Measurements from ENCODE around the gene DUSP16. TPM values are rescaled to one million over a fixed set of nuclear protein-coding genes. Genes with fewer than 3 reads are reported as not detected.

Gene DUSP16
- total RNA-seq, 4 donors from 2014 or later: 20.5 to 46.0 (median 35.5) TPM

GRCh38 chr12:12449533-12450025, 113.1 kb downstream of the DUSP16 start:
- Histone ChIP-seq H3K4me3 (no peak overlapping the region), H3K4me1 (no peaks in the 10 kb centered on the region), H3K36me3 (no peaks in the 10 kb centered on the region), H3K9me3 (no peaks in the 10 kb centered on the region), H3K27ac (no peak overlapping the region), H3K27me3 (no peaks in the 10 kb centered on the region)
- no peak for DNase-seq
- TF ChIP-seq CTCF (IDR thresholded peaks at IDR 0.05) (no peak), POLR2A (IDR thresholded peaks at IDR 0.05) (no peak)
- intact Hi-C loops (cut with DNase I; ENCODE audit: low total_unique reads): no loop called here

DNA sequence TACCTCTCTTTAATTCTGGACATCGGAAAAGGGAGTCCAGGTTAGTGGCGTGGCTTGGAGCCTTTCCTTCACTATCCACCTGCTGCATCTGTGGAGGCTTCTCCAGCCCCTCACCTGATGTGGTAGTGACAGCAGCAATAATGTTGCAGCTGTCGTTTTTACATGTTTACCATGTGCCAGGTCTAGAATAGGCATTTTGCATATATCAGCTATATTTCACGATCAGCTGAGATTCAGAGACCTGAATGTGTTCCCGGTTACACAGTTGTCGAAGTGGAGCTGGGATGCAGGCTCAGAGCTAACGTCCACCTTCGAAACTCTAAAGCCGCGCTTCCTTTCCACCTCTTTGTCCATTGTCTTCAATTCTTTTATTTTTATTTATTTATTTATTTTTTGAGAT, 114.8 kb downstream of the DUSP16 start:
- no peaks in the 10 kb centered on the region for H3K9me3 ChIP-seq
- H3K27me3 ChIP-seq: no peaks in the 10 kb centered on the region
- peaks cover 0 to 3% of the 10 kb centered on the region in 2 donors for H3K4me1 ChIP-seq
- no peak overlapping the region for H3K27ac ChIP-seq
- no peak for DNase-seq
- intact Hi-C loops (cut with DNase I; ENCODE audit: low total_unique reads): no loop called here
- H3K4me3 ChIP-seq: no peak overlapping the region
- TF ChIP-seq CTCF (IDR thresholded peaks at IDR 0.05) (no peak), POLR2A (IDR thresholded peaks at IDR 0.05) (no peak)
- no peaks in the 10 kb centered on the region for H3K36me3 ChIP-seq

GRCh38 chr12:12447236-12447635, 115.4 kb downstream of the DUSP16 start:
- intact Hi-C loops (cut with DNase I; ENCODE audit: low total_unique reads): no loop called here
- Histone ChIP-seq H3K36me3 (no peaks in the 10 kb centered on the region), H3K4me1 (peaks cover 0 to 3% of the 10 kb centered on the region in 2 donors), H3K27ac (no peak overlapping the region), H3K4me3 (no peak overlapping the region), H3K27me3 (no peaks in the 10 kb centered on the region), H3K9me3 (no peaks in the 10 kb centered on the region)
- no peak for DNase-seq
- TF ChIP-seq CTCF (IDR thresholded peaks at IDR 0.05) (no peak), POLR2A (IDR thresholded peaks at IDR 0.05) (no peak)

DNA sequence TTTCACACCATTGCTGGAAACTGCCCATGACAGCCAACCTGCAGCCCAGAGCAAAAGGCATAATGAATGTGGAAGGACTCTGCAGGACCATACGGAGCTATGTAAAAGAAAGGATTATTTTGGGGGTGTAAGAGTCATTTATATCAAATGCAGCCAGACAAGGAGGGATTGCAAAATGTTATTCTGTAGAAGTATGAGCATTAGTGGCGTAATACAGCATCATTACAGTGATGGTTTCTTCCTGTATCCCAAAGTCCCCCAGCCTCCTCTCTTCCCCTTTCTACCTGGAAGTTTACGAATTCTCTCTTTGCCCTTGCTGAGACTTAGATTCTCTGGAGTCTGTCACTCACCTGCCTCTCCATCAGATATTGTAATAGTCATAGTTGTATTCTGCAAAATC, 115.9 kb downstream of the DUSP16 start:
- DNase-seq: no peak
- intact Hi-C loops (cut with DNase I; ENCODE audit: low total_unique reads): no loop called here
- Histone ChIP-seq H3K27me3 (no peaks in the 10 kb centered on the region), H3K9me3 (no peaks in the 10 kb centered on the region), H3K27ac (no peak overlapping the region), H3K4me1 (peaks cover 0 to 3% of the 10 kb centered on the region in 2 donors), H3K36me3 (no peaks in the 10 kb centered on the region), H3K4me3 (no peak overlapping the region)
- no peak for TF ChIP-seq POLR2A (IDR thresholded peaks at IDR 0.05)
- no peak for TF ChIP-seq CTCF (IDR thresholded peaks at IDR 0.05)

GRCh38 chr12:12445882-12446181, 116.8 kb downstream of the DUSP16 start:
- Histone ChIP-seq H3K27ac (no peak overlapping the region), H3K4me3 (no peak overlapping the region), H3K36me3 (no peaks in the 10 kb centered on the region), H3K27me3 (no peaks in the 10 kb centered on the region), H3K4me1 (peaks cover 0 to 3% of the 10 kb centered on the region in 2 donors), H3K9me3 (no peaks in the 10 kb centered on the region)
- intact Hi-C loops (cut with DNase I; ENCODE audit: low total_unique reads): no loop called here
- TF ChIP-seq POLR2A (IDR thresholded peaks at IDR 0.05): no peak
- no peak for TF ChIP-seq CTCF (IDR thresholded peaks at IDR 0.05)
- no peak for DNase-seq
